ENCODE measurements around the gene SLC6A2.

- TF ChIP-seq CTCF (IDR thresholded peaks at IDR 0.05): no peak
- TF ChIP-seq POLR2A (IDR thresholded peaks at IDR 0.05): no peak
- TF ChIP-seq POLR2AphosphoS5 (IDR thresholded peaks at IDR 0.05): no peak
Observed at GRCh38 chr16:55632259-55632658, 23.5 kb upstream of the SLC6A2 start.
